Keratinocyte (primary cell): ENCODE data around the gene KTN1.

ENCODE experiments used
- EZH2 ChIP-seq: IDR thresholded peaks from one replicate; pipeline ENCODE4 v1.6.1; 2012; ENCODE audit warnings: inconsistent platforms, mild to moderate bottlenecking, low read length, moderate library complexity
- TF ChIP-seq, protein P1 (sequence below), 3 experiments: IDR thresholded peaks in 1 of 3; conservative IDR thresholded peaks in 1 of 3; optimal IDR thresholded peaks in 1 of 3; 2 replicates in 2 of 3; 3 replicates in 1 of 3; pipeline versions ENCODE3 to v1.5.1; 2011; ENCODE audit warnings: low read length in 3 of 3, mild to moderate bottlenecking in 3 of 3, moderate library complexity in 2 of 3, control low read depth in 1 of 3, inconsistent platforms in 1 of 3; ENCODE audit not compliant: insufficient read depth in 2 of 3; ENCODE audit errors: extremely low read depth in 1 of 3

GRCh38 chr14:55638665-55639064, 58.7 kb downstream of the KTN1 start:
- TF ChIP-seq, protein P1, sequence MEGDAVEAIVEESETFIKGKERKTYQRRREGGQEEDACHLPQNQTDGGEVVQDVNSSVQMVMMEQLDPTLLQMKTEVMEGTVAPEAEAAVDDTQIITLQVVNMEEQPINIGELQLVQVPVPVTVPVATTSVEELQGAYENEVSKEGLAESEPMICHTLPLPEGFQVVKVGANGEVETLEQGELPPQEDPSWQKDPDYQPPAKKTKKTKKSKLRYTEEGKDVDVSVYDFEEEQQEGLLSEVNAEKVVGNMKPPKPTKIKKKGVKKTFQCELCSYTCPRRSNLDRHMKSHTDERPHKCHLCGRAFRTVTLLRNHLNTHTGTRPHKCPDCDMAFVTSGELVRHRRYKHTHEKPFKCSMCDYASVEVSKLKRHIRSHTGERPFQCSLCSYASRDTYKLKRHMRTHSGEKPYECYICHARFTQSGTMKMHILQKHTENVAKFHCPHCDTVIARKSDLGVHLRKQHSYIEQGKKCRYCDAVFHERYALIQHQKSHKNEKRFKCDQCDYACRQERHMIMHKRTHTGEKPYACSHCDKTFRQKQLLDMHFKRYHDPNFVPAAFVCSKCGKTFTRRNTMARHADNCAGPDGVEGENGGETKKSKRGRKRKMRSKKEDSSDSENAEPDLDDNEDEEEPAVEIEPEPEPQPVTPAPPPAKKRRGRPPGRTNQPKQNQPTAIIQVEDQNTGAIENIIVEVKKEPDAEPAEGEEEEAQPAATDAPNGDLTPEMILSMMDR (optimal IDR thresholded peaks at IDR 0.05 in 1 of 3, IDR thresholded peaks at IDR 0.05 in 1 of 3, conservative IDR thresholded peaks at IDR 0.05 in 1 of 3; ENCODE audit: extremely low read depth in 1 of 3, insufficient read depth in 2 of 3, low read length in 3 of 3): no peak
- TF ChIP-seq EZH2: no peak
